HEK293T (cell line): Measurements from ENCODE around the gene CDH4.

Experiments
- ARNT ChIP-seq: fragments of 450-650 bp; IDR thresholded peaks from 2 replicates; pipeline ENCODE4 v1.6.1; 2017; ENCODE audit warnings: mild to moderate bottlenecking
- BHLHE40 ChIP-seq: fragments of 450-650 bp; IDR thresholded peaks from 2 replicates; pipeline ENCODE4 v1.6.1; 2016; ENCODE audit warnings: mild to moderate bottlenecking, moderate library complexity, borderline replicate concordance
- ELF4 ChIP-seq: fragments of 450-650 bp; IDR thresholded peaks from 2 replicates; pipeline ENCODE4 v1.6.1; 2017; ENCODE audit warnings: antibody characterized with exemption
- FOXA1 ChIP-seq: fragments of 450-650 bp; IDR thresholded peaks from 2 replicates; pipeline ENCODE4 v1.6.1; 2016; ENCODE audit warnings: mild to moderate bottlenecking
- NFRKB ChIP-seq: fragments of 450-650 bp; IDR thresholded peaks from 2 replicates; pipeline ENCODE4 v1.6.1; 2016; ENCODE audit warnings: mild to moderate bottlenecking, moderate library complexity
- SP1 ChIP-seq: fragments of 450-650 bp; IDR thresholded peaks from 2 replicates; pipeline ENCODE4 v1.6.1; 2017
- TARDBP ChIP-seq: fragments of 450-650 bp; IDR thresholded peaks from 2 replicates; pipeline ENCODE4 v1.6.1; 2016
- ZNF384 ChIP-seq: fragments of 450-650 bp; IDR thresholded peaks from 2 replicates; pipeline ENCODE4 v1.6.1; 2016

DNA sequence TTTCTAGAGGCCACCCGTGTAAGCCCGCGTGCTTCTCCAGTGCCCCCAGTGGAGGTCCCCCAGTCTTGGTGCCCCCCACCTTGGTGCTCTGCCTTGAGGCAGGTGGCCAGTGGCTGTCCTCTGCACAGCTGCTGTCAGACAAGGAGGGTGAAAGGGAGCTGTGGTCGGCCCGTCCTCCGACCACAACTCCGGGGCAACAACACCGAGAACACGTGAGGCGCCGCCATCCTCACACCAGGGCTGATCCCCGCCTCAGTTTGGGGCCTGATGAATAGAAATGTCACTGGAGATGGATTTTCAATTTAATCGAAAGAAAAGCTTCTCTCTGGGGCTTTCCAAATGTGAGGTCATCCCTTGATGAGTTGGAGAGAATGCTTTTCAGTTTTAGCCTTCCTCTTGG, 304.6 kb downstream of the CDH4 start:
- TF ChIP-seq SP1: no peak
- no peak for TF ChIP-seq NFRKB
- no peak for TF ChIP-seq TARDBP
- TF ChIP-seq FOXA1: no peak
- TF ChIP-seq BHLHE40: no peak
- TF ChIP-seq ELF4: no peak
- TF ChIP-seq ARNT: no peak
- TF ChIP-seq ZNF384: no peak
